Cerebellar nuclear complex (tissue), 1 donor: ENCODE data around the gene PLCXD1.

Experiments used
- DNase-seq, 2 experiments: peaks; one replicate each; lab custom pipeline; 2025; lab: John Stamatoyannopoulos, UW

PLCXD1 gene

DNA sequence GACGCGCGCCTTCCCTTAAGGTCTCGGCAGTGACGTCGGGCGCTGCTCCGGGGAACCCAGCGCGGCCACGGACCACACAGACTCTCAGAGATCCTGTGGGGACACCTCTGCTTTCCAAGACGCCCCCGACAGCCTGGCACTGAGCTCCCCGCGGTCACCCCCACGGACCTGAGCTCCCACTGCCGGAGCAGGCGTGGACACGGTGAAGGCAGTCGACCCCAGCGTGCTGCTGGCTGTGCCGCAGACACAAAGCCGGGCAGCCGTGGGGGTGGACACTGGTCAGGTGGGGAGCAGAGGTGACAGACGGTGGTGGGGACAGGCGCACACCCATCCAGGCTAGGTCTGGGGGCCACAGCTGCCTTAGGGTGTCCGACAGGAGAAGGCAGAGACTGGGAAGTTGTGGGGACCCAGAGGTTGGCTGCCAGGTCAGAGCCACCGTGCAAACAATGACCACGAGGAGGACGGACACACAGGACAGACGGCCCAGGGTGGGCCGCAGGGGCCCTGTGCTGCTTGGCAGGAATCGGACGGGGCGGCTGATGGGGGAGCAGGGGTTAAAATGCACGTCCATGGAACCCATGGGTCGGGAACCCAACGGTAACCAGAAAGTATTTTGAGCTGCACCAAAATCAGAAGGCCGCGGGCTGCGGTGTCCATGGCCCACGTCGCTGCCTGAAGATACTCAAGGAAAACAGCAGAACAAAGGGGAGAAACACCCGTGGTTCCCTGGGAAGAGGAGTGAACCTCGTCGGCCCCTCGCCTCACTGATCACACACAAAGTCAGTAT, 54.0 kb downstream of the PLCXD1 start:
- no peak for DNase-seq

DNA sequence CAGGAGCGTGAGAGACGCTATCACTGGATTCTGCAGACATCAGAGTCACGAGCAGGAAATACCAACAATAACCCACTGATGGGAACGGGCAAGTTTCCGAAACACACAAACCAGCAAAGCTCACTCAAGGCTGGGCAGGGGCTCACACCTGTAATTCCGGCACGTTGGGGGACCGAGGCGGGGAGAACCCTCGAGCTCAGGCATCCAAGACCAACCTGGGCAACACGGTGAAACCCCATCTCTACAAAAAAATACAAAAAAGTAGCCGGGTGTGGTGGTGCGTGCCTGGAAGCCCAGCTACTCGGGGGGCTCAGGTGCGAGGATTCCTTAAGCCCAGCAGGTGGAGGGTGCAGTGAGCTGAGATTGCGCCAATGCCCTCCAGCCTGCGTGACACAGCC, 54.6 kb downstream of the PLCXD1 start:
- no peak for DNase-seq

DNA sequence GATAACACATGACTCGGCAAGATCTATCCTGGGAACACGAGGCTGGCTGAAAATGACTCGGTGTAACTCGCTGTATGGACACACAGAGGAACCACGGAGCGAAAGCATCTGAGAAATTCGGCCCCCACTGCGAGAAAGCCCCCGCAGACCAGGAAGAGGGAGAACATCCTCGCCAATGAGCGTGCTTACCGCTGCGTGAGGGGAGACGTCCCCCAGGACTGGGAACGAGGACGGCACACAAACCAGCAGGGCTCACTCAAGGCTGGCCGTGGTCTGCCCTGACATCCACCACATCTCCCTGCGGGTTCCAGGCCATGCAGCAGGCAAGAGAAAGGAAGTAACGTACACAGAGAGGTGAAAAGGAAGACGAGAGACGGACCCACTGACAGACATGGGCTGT, 55.0 kb downstream of the PLCXD1 start:
- DNase-seq = no peak

DNA sequence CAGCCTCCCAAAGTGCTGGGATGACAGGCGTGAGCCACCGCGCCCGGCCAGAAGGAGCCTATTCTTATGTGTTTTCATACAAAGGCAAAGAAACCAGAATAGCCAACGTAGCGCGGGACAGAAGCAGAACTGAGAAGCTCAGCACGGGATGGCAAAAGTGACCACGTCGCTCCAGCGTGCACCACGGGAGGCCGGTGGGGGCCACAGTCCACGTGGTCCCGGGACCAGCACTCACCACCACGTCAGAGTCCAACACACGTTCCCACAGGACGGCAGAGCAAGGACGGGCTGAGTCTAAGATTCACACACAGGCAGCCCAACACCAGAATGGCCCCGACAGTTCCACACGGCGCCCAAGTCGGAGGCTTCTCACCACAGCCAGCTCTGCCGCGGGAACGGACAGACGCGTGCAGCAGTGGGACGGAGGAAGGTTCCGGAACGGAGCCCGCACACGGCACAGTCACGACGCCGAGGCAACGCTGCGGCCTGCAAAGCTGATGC, 56.2 kb downstream of the PLCXD1 start:
- DNase-seq = no peak

DNA sequence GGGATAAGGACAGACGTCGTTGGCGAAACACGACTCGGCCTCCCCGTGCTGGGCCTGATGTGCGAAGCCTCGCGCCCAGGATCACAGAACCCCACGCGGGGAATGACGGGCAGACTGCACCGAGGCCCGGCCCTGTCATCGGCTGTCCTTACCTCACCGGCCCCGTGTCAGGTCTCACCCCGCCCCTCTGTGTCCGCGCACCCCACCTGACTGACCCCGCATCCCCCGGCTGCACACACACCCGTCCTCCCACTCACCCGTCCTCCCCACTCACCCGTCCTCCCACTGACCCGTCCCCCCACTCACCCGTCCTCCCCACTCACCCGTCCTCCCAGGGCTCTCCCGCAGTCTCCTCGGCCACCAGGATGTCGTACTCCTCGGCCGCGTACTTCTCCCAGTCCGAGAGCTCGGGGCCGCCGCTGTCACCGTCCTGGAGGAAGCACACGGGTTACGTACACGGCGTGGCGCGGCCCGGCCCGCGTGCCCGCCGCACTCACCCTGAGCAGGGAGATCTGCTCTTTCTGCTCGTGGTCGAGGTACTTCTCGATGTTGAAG, 57.2 kb downstream of the PLCXD1 start:
- no peak for DNase-seq

DNA sequence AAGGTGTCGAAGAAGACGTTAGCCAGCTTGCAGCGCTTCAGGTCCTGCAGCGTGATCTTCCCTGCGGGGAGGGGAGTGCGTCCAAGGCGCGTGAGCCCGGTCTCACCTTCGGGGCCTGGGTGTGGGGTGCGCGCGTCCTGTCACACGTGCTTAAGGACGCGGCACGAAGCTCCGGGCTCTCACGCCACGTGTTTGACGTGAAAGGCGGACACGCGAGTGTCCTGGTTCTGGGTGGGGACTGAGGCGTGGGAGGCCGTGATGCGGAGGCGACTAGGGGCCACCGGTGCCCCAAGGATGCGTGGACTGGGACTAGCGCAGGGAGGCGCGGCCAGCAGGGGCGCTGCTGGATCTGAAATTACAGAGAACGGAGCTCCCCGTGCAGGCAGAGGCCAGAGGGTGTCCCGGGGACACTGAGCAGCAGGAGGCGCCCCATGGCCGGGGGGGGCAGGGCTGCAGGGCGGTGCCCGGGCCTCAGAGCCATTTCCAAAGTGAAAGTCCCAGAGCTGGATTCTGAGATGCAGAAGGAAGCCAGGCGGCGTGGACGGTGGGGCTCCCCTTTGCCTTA, 57.7 kb downstream of the PLCXD1 start:
- no peak for DNase-seq

DNA sequence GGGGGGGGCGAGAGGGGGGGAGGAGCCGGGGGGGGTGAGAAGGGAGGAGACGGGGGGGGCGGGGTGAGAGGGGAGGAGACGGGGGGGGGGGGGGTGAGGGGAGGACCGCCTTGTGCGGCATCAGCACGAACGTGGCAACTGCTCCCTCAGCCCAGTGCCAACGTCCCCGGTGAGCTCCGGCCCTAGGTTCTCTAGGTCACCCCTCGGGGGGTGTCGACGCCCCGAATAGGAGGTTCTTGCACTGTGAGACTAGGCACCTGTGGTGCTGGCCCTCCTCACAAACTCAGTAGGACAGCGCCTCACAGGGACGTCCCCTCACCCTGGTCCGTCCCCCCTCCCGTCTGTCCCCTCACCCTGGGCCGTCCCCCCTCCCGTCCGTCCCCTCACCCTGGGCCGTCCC, 58.9 kb downstream of the PLCXD1 start:
- no peak for DNase-seq

DNA sequence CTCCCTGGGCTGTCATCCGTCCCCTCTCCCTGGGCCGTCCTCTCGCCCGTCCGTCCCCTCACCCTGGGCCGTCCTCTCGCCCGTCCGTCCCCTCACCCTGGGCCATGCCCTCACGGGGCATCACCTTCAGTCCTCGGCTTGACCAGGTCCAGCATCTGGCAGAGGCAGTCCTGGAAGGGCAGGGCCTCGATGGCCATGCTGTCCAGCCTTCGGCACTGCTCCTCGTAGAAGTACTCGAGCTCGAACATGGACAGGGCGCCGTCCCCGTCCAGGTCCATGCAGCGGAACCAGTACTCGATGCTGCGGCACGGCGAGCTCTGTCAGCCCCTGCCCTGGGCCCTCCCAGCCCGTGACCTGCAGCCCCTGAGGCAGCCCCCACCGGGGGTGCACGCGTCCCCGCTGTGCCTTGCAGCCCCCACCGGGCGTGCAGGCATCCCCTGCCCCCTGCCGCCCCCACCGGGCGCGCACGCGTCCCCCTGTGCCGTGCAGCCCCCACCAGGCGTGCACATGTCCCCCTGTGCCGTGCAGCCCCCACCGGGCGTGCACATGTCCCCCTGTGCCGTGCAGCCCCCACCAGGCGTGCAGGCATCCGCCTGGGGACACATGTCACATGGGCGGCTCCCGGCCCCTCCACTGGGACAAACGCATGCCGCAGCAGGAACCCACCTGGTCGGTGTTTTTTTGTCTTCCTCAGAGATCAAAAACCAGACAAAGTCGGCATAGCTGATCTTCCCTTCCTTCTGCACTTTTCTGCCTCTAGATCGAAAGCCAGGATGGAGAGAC, 59.7 kb downstream of the PLCXD1 start:
- DNase-seq = no peak

DNA sequence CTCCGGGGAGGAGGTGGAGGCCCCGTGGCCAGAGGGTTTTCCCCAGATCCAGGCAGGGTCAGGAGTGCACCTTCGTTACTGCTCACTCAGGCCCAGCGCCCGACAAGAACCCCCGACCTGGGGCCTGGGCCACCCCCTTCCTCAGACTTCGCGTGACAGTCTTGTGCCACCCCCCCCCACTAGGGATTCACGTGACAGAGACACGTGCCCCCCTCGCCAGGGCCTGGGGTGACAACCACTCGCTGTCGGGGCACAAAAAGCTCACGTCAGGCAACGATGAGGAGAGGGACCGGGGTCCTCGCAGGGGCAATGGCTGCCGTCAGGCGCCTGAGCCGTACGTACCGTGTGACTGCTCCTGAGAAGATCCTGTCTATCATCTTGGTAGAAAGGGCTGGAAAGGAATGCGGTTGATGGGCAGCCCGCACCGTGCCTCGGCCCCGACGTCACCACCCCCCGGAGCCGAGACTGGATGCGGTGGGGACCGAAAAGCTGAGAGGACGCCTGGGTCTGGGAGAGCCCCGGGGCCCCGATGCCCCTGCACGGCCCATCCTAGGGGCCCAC, 60.4 kb downstream of the PLCXD1 start:
- no peak for DNase-seq

DNA sequence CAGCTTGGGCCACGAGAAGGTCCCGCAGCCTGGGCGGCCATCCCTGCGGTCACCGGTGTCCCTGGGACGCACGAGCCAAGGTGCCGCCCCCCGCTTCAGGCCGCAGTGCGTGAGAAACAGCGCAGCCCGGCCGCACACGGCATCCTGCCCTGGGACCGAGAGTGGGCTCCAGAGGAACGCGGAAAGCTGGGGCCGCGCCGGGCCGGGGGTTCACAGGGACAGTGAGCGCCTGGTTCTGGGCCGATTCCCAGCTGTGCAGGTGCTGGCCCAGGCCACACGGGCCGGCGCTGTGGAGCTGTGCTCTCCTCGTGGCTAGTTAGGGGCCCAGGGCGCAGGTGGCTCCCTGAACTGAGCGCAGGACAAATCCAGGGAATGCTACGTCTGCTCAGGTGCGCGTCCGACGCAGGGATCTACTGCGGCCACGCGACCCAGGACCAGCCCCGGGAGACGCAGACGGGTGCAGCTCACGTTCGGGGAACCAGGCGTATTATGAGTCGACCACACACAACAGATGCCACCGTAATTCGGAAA, 63.3 kb downstream of the PLCXD1 start:
- no peak for DNase-seq

DNA sequence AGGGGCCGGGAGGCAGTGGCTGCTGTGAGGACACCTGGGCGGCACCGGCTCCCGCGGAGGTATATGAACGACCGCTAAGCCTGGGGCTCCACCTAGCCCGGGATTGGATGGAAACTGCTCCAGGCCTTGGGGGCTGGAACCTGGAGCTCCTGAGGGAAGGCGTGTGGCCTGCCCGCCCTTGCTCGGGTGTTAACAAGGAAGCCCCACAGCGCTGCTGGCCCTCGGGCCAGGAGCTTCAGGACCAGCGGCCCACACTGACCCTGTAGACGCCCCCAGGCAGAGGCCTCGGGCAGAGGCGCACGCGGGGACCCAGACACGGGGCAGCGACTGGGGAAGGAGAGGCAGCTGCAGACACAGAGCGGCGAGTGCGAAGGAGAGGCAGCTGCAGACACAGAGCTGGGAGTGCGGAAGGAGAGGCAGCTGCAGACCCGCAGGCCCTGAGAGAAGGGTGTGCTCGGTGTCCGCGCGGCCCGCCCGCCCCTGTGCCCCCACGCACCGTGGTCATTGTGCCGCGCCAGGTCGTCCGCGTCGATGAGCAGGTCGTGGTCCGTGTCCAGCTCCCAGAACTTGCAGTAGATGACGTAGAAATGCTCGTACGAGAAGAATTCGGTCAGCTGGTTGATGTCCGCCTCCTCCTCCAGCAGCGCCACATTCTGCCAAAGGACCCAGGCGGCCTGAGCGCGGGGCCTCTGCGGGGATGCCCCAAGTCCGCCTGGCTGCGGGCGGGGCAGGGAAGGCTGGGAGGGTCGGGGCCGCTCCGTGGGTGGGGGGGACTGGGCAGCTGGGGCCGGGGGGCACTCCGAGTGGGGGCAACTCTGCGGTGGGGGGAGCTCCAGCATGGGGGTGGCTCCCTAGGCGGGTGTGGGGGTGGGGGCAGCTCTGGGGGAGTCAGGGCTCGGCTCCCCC, 64.1 kb downstream of the PLCXD1 start:
- no peak for DNase-seq

DNA sequence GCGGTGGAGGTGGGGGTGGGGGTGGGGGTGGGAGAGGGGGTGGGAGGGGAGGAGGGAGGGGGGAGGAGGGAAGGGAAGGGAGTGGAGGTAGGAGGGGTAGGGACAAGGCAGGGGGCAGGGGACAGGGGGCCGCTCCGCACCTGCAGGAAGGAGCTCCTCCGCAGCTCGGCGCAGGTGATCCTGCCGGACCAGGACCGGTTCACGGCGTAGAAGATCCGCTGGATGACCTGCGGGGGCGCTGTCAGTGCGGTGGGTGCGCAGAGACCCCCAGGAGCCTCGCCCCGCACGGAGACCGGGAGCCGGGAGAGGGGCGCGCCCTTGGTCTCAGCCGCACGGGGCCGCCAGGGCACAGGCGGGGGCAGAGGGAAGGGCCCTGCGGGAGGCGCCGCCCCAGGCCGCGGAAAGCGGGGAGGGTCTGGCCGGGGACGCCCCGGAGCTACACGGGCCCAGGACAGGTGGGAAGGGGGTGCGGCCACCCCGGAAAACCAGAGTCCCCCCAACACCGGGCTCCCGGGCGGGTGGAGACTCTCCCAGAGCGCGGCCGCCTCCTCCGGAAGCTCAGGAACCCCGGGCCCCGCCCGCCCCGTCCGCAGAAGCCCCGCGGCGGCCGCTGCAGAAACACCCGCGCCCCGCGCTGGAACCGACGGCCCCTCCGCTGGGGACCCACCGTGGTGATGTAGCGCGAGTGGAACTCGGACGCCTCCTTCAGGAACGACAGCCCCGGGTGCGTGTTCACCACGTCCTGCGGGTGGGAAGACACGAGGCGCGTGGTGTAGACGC, 65.0 kb downstream of the PLCXD1 start:
- DNase-seq = no peak

DNA sequence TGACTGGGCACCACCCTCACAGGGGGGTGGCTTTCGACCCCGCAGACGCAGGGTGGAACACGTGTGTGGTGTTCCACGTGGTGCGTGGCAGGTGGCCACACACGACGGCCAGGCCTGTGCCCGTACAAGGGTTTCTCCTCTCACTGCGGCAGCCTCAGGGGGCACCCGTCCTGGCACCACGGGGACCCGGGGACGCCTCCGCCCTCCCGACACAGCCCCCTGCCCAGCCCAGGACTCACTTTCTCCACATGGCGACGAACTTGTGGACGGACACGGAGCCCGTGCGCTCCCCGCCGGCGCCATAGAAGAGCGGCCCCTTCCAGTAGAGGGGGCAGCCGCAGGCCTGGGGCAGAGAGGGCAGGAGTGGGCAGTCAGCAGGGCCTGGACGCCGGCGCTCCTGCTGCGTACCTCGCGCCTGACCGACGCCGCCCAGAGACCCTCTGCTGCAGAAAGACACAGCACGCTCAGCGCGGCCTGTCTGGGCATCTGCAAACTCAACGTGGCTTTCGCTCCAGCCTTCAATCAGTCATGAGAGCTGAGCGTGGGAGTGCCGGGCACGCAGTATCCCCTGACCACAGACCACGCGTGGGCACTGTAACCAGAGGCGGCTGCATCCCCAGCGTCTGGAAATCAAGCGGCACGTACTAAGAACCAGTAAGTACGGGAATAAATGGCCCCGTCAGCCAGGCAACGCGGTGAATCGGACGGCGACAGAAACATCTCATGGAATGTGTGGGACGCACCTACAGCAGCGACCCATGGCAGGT, 66.4 kb downstream of the PLCXD1 start:
- no peak for DNase-seq

DNA sequence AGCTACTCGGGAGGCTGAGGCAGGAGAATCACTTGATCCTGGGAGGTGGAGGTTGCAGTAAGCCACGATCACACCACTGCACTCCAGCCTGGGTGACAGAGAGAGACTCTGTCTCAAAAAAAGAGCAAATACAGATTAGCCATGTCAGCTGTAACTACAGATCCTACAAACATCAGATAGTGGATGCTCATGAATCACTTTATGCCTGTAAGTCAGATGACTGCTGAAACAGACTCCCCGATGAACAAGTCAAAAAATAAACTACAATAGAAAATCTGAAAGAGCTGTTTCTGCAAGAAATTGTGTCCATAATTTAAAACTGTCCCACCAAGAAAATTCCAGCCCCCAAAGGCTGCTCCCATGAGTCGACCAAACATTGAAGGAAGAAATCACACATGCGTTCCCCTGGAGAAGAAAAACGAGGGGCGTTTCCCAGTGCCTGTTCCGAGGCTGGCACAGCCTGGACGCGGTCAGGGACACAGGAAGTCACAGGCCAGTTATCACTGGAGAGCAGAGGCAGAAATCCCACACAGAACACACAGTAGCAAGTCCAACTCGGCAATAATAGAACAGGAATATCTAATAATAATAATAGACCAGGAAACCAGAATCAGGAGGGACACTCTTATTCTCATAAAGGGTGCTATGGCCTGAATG, 67.4 kb downstream of the PLCXD1 start:
- DNase-seq = no peak

DNA sequence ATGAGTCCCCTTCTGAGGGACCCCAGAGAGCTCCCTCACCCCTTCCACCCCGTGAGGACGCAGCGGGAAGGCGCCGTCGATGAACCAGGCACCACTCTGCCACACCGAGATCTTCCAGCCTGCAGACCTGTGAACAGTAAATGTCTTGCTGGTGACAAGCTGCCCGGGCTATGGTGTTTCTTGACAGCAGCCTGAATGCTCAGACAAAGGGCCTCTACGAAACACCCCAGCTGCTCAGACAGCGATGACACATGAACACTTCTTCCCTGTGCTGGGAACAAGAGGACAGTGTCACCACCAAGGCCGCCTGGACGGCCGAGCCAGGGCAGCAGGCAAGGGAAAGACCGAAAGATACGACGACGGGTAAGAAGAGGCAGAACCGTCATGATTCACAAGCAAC, 68.0 kb downstream of the PLCXD1 start:
- DNase-seq = no peak

DNA sequence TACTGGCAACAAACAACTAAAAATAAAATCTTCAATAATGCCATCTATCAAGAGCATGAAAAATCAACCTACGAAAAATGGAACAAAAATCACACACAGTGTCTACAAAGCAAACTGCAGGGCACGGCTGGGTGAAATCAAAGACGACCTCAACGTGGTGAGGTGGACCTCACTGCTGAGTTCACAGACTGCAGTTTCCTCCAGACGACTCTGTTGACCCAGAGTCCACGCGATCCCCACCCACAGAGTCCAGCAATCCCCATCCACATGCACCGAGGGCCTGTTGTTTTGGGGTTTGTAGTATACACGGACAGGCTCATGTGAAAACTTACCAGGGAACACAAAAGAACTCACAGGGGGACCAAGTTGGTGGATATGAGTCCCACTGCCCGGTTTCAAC, 68.5 kb downstream of the PLCXD1 start:
- DNase-seq = no peak

DNA sequence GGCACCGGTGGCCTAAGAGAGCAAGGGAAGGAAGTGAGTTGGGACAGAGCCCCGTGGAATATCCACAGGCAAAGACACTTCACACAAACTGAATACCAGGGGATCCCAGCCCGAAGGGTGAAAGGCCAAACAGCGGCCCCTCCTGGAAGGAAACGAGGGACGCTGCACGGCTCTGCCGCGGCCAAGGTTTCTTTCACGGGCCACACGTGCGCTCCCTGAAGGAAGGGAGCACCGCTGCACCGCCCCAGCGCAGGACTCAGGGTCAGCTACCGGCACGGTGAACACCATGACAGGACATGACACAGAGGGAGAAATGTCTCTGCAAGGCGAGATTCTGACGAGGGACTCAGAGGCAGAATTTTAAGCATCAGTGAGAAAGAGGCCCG, 69.0 kb downstream of the PLCXD1 start:
- no peak for DNase-seq

DNA sequence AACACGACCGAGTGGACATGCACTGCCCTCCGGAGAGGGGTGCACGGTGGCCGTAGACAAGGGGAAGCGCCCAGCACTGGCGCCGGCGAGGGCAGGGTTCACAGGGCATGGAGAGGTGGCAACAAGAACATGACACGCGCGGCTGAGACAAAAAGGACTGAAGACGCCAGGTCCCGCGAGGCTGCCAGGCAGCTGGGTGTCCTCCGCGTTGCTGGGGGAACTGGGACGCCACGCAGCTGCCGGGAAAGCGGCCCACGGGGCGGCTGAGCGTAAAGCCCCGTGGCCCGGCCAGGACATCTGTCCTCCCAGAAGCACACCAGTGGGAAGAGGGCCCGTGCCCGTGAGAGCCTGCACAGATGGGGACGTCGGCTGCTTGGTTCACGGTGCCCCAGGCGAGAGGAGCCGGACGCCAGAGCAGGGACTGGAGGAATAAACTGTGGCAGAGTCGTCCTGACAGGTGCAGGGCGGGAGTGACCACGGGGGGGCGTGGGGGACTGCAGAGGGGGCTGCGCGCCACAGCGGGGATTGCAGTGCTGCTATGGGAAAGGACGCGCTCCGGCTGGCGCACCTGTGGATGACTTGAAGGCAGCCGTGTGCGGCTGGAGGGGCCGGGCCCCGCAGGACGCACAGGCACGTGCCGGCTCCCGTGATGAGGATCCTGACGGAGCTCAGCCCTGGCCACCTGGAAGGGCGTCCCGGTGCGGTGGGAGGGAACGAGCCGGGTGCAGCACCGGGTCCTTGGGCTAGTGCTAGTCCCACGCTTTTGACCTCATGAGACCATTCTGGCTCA, 69.5 kb downstream of the PLCXD1 start:
- no peak for DNase-seq
